Umbilical cord (tissue), 2 donors: Measurements from ENCODE around the gene EPB41L5. TPM values are rescaled to one million over a fixed set of nuclear protein-coding genes. Genes with fewer than 3 reads are reported as not detected.
"Not testable (repeated sequence)": the region's sequence is repeated elsewhere in the genome, so short reads cannot be mapped to it uniquely, and the experiment has no call there.

ENCODE experiments used
- DNase-seq: peaks from one replicate; pipeline ENCODE4 v3.0.0-alpha.2; 2015; ENCODE audit warnings: low spot score
- total RNA-seq: library from RNA; depleted of rRNA; stranded (reverse); fragments of >200 nt; gene quantifications from one replicate; pipeline ENCODE4 v1.2.3, GENCODE V29; 2014; ENCODE audit warnings: low replicate concordance; ENCODE audit not compliant: insufficient read depth

The EPB41L5 gene
- total RNA-seq = 81.4 TPM

DNA sequence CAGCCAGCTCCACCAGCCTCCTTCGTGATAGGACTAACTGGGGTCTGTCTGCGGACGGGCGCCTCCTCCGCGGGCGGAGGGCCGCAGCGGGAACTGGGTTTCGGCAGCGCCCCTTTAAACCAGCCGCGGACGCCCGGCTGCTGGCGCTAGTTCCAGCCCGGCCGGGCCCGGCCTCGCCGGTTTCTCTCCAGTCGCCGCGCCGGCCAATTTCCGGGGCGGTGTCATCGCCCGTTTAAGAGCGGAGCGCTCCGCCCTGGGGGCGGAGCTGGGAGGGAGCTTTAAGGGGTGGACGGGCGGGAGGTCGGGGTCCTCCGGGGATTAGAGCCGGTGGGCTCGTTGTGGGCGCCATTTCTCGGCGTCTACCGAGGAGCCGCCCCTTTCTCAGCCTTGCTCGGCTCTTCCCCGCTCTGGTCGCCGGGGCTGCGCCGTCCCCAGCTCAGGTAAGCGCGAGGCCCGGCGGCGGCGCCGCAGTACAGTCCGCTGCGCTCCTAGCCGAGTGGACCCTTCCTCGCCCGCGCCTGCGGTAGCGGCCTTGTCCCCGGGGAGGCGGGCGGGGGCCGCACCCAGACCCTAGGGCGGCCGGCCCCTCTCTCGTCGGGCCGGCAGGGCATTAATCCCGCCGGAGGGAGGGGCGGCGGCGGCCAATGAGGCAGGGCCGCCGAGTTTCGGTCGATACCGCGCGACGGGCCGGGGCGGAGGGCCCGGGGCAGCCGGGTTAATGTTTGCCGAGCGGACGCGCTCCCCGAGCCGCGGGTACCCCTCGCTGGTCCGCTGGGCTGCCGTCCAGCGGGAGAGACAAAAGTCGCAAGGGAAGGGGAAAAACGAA, at the start of gene EPB41L5:
TSS of gene EPB41L5 (plus strand) at position 307 of the 826 bp plus-strand sequence. CDS start 6,008 bp downstream, outside the sequence.
- DNase-seq = peak; percentile 95

DNA sequence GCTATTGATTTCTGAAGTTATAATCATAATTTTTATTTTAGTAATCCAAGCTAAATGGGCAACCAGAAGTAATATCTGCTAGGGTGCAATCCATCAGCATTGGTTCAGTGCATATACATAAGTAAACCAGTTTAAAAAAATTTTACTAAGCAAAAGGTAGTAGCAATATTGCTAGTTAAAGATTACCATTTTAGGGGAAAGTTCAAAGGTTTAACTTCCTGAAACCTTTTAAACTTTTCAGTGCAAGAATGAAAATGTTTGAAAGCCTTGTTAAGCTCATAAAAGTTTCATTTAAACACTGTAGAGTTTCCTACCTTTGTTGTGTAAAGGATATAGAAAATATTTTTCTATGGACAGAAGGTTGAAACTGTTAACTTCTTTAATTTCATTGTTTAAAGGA, 31.0 kb upstream of the EPB41L5 start:
- no peak for DNase-seq

DNA sequence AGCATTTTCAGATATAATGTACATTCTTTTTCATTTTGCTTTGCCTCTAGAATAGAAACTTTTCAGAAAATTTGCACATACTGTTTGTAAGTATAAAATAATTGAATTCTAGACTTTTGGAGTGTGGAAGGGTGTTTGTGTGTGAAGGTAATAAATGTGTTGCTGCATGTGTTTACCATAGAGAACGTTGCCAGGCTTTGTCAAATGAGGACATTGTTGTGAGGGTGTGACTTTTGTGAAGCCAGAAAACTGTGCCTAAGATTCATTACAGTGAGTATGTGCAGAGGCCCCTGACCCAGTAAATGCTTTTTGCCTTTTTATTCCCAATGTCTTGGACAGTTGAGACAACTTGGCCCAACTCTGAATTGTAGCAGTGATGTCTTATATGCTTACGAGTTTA, 30.4 kb upstream of the EPB41L5 start:
- DNase-seq = no peak

DNA sequence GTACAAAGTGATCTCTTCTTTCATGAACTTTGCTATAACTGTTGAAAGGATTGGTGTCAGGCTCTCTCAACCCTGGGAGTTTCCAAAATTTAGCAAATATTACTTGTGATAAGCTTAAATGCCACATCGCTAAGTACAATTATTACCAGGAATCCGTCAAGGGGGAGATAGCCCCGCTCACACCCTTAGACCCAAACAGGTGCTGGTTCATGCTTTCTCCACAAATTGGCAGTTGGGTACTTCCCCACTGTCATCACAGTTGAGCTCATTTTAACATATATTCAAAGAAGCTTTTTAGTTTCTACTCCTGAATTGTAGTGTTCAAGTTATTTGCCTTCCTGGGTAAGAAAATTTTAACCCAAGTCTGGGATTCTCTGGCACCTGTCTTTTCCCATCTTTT, 29.8 kb upstream of the EPB41L5 start:
- DNase-seq = no peak

DNA sequence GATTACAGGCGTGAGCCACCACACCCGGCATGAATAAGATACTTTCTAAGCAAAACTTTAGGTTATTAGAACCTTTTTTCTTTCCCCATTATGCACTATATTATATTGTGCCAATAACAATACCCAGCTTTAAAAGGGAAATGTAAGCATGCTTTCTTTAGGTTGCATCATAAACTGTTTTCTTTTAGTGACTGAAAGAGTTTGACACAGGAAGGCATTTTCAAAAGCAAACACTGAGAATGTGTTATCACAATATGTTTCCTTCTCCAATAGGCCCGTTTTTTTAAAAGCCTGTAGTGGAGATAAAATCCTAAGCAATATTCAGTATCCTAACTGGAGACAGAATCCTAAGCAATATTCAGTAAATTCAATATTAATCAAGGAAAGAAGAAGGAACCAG, 16.7 kb upstream of the EPB41L5 start:
- DNase-seq = no peak

DNA sequence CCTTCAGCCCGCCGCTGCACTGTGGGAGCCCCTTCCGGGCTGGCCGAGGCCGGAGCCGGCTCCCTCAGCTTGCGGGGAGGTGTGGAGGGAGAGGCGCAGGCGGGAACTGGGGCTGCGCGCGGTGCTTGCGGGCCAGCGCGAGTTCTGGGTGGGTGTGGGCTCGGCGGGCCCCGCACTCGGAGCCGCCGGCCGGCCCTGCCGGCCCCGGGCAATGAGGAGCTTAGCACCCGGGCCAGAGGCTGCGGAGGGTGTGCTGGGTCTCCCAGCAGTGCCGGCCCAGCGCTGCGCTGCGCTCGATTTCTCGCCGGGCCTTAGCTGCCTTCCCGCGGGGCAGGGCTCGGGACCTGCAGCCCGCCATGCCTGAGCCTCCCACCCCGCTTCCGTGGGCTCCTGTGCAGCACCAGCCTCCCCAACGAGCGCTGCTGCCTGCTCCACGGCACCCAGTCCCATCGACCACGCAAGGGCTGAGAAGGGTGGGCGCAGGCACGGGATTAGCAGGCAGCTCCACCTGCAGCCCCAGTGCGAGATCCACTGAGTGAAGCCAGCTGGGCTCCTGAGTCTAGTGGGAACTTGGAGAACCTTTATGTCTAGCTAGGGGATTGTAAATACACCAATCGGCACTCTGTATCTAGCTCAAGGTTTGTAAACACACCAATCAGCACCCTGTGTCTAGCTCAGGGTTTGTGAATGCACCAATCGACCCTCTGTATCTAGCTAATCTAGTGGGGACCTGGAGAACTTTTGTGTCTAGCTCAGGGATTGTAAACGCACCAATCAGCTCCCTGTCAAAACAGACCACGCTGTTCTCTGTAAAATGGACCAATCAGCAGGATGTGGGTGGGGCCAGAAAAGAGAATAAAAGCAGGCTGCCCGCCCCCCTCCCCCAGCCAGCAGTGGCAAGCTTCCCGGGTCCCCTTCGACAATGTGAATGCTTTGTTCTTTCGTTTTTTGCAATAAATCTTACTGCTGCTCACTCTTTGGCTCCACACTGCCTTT, 15.7 kb upstream of the EPB41L5 start:
- not testable (repeated sequence) for DNase-seq

DNA sequence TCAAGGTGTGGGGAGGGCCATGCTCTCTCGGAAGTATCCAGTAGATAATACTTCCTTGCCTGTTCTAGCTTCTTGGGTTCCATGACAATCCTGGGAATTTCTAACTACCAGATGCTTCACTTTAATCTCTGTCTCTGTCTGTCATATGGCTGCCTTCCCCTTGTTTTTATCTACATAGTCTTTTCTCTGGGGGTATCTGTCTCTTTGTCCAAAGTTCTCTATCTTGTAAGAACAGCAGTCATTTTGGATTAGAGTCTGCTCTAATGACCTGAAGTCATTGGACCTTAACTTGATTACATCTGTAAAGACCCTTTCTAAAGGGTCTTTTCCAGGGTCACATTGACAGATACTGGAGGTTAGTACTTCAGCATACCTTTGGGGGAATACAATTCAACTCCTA, 11.4 kb upstream of the EPB41L5 start:
- DNase-seq = no peak

DNA sequence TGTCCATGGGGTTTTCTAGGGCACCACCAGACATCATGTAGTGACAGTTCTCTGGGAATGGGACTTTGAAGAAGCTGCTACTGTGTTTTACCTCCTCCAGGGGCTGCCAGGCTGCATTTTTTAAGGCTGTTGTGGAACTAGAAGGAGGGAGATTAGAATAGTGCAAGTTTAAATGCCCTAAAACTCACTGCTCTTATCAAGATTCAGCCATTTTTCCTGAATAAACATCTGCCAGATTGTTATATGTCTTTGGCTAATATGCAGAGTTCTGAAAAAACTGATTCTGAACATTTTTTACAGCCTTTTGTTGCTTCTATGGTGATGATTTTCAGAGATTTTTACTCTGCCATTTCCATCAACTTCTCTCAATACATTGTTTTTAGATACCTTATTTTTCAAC, 8.6 kb upstream of the EPB41L5 start:
- DNase-seq = no peak

DNA sequence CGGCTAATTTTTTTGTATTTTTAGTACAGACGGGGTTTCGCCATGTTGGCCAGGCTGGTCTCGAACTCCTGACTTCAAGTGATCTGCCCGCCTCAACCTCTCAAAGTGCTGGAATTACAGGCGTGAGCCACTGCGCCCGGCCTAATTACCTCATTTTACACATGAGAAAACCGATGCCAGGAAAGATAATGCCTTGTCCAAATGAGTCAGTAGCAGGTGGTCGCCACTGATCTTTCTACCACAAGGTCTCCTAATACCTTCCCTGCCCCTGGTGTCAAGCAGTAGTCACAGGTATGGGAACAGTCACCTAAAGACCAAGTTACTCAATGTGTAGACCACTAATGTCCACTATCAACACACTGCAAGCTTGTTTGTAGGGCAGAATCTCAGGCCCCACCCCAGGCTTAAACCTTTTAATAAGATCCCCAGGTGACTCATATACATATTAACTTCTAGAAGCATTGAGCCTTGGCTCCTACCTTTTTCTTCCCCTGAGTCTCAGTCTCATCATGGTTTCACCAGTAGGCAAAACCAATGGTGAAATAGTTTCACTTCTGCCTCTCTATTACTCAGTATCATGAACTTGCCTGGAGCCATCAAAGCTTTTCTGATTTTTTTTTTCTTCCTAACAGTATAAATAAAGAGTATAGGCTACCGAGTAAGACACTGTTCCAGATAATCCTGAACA, 6.9 kb upstream of the EPB41L5 start:
- DNase-seq = no peak

DNA sequence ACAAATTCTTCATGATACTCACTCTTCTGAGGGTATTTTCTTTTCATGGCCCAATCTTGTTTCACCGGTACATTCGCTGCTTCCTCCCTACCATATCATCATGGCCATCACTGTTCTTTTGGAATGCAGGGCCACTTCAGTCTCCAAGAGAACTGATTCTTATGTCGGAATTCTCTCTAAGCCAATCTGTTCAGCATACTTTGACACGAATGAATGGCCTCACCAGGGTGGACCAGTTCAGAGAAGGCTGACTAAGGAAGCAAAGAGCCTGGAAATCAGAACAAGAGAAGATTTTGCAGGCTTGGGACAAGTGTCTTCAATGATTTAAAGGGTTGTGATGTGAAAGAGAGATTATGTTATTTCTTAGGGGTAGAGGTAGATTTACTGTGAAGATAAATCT, 5.0 kb upstream of the EPB41L5 start:
- no peak for DNase-seq

DNA sequence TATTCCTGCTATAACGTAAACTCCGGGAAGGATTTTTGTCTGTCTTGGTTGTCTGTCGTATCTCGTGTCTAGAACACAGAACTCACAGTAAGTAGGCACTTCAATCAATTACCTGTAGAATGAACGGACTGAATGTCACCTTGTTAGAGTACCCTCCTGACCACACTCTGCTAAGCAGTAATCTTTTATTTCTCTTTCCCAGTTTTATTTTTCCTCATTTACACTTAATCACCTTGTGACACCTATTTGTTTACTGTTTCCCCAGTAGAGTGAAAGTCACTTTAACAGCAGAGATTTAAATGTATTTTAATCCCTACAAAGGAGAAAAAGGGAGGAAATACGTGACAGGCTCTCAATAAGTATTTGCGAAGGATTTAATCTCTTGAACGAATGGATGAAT, 514 bp upstream of the EPB41L5 start:
- DNase-seq = no peak

DNA sequence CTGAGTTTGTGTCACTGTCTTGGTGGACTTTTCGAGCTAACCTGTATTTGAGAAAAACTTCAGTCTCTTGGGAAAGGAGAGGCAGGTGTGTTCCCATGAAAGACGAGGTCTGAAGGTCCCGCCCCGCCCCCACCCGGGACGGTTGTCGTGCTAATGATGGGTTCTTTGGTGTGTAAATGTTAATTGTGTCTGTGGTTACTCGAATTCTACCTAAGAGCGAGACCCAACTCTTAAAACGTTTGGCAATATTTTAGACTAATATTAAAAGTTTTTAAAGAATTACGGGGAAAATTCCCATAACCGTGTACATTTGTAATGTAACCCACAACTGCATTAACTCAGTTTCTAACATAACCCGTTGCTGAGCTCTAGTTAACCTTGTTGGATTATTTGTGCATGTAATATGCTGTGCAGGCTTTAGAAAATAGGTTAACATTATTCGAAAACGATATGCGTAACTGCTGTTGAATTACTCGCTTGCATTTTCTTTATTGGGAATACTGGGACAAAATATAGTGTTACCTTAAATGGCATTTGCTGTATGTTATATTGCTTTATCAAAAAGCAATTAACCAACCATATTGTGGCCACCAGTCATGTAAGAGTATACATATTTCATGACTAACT, 833 bp downstream of the EPB41L5 start:
- no peak for DNase-seq

DNA sequence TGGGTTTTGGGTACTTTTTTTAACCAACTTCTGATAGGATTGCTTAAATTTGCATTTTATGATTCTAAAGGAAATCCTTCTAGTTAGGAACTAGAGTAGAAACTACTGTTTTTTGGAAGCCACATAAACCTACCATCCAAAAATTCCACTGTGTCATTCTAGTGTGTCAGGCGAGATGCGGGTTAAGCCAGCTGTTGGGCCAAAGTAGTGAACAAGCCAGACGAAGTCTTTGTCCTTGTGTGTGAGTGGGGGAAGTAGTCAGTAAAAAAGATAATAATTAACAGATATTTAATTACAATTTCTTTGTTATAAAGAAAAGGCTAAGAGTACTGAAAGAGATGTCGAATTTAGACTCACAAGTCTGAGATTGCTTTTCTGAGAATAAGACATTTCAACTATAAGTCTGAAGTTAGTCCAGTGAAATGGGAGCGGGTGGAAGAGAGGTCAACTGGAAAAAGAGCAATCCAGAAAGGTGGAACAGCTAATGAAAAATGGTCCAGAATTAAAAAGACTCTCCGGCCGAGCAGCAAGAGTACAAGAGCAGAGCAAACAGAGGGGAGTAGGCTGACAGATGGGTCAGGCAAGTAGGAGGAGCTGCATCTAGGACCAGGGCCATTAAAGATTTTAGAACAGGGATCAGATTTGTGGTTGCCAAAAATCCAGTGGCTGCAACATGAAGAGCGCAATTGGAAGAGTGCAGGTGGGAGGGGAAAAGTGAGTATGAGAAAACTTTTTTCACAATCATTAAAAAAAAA, 1.5 kb downstream of the EPB41L5 start:
- no peak for DNase-seq

DNA sequence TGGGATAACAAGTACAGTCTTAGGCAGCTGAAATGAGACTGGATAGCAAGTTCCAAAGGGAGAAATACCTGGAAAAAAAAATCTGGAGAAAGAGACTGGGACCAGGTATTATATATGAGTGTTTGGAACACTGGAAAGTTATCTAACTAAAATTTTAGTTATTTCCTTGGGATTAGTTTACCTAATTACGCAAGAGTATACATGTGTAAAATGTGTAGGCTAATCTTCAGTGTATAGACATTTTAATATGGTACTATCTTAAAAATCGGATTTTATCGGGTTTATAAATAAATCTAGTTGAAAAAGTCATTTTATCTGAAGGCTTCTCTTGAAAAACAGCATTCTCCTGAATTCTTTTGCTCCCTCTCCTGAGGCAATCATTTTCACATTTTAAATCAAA, 3.9 kb downstream of the EPB41L5 start:
- no peak for DNase-seq

DNA sequence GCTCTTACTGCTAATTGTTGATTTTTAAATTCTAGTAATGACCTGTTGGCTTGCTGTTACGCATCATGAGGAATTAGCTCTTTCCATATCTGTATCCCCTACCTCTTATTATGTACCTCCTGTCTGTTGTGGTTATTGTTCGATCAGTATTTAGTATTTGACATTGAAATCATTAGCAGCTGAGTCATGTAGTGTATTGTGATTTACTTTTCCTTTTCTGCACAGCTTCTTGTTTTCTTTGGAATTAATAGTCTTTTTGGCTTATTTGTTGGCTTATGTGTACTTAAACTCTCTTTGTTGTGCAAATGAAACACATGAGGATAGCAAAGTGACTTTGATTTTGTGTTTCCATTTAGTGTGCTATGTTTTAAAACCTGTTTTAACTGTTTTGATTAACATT, 4.3 kb downstream of the EPB41L5 start:
- DNase-seq = no peak

DNA sequence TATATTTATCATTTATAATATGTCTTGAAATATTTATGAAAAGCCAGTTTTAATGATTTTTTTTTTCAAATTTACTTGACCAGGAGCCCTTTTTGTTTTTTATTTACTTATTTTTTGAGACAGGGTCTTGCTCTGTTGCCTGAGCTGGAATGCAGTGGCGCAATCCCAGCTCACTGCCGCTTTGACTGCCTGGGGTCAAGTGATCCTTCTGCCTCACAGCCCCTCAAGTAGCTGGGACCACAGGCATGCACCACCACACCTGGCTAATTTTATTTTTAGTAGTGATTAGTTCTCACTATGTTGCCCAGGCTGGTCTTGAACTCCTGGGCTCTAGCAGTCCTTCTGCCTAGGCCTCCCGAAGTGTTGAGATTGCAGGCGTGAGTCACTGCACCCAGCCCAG, 5.7 kb downstream of the EPB41L5 start:
- DNase-seq = no peak

DNA sequence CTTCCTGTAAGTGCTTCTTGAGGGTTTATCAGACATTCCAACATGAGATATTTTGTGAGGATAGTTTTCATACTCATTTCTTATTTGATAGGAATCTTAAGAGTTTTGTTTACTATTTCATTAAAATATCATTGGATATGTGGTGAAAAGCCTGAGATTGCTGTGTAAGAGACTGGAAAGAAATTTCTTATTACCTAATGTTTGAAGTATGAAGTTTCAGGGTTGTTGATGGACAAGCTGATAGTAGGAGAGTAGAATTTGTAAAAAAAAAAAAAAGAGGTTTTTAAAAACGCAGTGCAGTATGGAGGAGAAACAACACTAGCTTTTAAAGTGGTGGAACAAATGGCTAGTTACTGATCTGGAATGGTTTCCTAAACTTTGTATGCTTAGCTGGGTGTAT, 7.7 kb downstream of the EPB41L5 start:
- no peak for DNase-seq

DNA sequence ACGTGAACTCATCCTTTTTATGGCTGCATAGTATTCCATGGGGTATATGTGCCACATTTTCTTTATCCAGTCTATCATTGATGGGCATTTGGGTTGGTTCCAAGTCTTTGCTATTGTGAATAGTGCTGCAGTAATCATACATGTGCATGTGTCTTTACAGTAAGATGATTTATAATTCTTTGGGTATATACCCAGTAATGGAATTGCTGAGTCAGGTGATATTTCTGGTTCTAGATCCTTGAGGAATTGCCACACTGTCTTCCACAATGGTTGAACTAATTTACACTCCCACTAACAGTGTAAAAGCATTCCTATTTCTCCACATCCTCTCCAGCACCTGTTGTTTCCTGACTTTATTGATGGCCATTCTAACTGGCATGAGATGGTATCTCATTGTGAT, 9.6 kb downstream of the EPB41L5 start:
- DNase-seq = not testable (repeated sequence)

DNA sequence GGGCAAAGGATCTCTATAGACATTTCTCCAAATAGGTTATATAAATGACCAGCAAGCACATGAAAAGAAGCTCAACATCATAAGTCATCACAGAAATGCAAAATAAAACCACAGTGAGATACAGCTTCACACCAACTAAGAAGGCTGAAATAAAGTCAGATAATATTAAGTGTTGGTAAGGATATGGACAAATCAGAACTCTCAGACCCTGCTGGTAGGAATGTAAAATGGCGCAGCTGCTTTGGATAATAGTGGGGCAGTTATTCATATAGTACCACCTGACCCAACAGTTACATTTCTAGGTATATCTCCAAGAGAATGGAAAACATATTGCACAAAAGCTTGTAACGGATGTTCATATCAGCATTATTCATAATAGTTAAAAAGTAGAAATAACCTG, 14.0 kb downstream of the EPB41L5 start:
- no peak for DNase-seq

DNA sequence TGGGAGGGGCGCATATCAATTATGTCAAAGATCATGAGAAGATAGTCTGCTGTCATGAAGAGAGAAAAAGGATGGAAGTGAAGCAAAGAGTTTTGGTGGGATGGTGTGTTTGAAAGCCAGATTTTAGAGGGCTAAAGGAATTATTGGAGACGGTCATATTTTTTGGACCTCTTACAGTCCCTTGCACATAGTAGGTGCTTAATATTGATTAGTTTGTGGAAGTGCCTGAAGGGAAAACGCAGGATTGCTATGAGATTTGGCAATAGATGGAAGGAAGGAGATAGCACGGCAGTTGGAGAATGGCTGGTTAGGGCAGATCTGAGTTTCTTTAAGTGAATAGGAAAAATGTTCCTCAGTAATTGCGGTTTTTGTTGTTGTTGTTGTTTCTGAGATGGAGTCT, 15.9 kb downstream of the EPB41L5 start:
- no peak for DNase-seq
